Fibroblast of villous mesenchyme (primary cell): ENCODE results near the gene KCNIP4. TPM values are rescaled to one million over a fixed set of nuclear protein-coding genes. Genes with fewer than 3 reads are reported as not detected.

Source experiments
- DNase-seq: peaks from one replicate; pipeline ENCODE4 v3.0.0-alpha.2; 2010; ENCODE audit warnings: low read depth
- H3K4me3 ChIP-seq: 2 replicates; pipeline ENCODE4 v1.5.1; 2011; ENCODE audit warnings: low read depth, mild to moderate bottlenecking, low read length
- total RNA-seq: library from RNA; depleted of rRNA; stranded (reverse); fragments of >200 nt; gene quantifications from 2 replicates; pipeline ENCODE4 v1.2.3, GENCODE V29; 2012
- TF ChIP-seq, protein P1 (sequence below): IDR thresholded peaks from 2 replicates; pipeline ENCODE4 v1.5.1; 2012; ENCODE audit warnings: low read depth, mild to moderate bottlenecking, low read length; ENCODE audit not compliant: insufficient read depth

The KCNIP4 gene
- total RNA-seq, 1 donor, result under 0.01 TPM

DNA sequence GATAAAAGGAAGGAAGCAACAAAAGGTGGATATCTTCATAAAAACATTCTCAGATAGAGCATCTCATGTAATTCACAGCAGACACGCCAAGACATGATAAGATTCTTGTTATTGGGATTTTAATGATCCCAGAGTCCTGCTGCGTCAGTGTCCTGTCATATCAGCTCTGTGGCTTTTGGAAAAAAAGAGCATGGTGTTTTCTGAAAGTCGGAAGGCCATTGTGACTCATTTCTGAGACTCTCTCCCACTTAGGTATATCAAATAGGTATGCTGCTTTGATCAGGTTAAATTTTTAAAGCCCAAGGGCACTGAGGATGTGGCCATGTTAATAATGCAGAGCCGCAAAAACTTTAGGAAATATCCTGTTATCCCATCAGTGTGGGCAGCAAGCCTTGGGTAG lies 481.0 kb downstream of the KCNIP4 start:
- DNase-seq, result no peak
- TF ChIP-seq, protein P1, sequence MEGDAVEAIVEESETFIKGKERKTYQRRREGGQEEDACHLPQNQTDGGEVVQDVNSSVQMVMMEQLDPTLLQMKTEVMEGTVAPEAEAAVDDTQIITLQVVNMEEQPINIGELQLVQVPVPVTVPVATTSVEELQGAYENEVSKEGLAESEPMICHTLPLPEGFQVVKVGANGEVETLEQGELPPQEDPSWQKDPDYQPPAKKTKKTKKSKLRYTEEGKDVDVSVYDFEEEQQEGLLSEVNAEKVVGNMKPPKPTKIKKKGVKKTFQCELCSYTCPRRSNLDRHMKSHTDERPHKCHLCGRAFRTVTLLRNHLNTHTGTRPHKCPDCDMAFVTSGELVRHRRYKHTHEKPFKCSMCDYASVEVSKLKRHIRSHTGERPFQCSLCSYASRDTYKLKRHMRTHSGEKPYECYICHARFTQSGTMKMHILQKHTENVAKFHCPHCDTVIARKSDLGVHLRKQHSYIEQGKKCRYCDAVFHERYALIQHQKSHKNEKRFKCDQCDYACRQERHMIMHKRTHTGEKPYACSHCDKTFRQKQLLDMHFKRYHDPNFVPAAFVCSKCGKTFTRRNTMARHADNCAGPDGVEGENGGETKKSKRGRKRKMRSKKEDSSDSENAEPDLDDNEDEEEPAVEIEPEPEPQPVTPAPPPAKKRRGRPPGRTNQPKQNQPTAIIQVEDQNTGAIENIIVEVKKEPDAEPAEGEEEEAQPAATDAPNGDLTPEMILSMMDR, result no peak

DNA sequence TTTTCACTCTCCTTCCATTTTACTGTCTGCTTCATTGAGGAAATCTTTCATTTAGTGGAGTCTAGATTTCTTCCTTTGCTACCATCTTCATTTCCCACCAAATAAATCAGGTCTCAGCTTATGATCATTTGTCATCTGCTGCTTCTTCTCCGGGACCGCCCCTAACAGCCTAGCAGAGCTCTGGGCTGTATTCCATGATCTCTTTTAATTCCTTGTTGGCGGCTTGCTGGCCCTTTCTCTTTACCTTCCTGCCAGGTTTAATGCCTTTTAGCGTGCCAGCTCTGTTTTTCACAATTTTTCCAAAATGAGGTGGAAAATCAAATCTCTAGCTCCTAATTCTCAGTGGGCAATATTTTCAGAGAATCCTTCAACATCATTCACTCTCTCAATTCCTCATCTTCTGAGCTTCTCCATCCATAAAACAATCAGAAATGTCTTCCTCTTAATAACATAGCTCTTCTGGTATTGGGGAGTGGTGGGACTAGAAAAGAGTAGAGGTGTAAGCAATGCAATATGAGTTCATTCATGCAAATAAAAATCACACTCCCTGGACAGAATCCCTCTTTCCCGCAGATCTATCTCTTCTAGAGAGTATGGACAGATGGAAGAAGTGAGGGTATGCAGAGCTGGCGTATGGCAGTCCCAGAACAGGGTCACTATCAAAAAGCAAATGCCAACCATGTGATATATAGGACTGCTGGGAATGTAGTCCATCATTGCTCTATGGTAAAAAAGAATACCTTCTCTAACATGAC lies 491.3 kb downstream of the KCNIP4 start:
- no peak overlapping the region for H3K4me3 ChIP-seq
- TF ChIP-seq, protein P1, result no peak
- no peak for DNase-seq

More for the DNA sequence above, 481.0 kb downstream of the KCNIP4 start:
- H3K4me3 ChIP-seq, result no peak overlapping the region

DNA sequence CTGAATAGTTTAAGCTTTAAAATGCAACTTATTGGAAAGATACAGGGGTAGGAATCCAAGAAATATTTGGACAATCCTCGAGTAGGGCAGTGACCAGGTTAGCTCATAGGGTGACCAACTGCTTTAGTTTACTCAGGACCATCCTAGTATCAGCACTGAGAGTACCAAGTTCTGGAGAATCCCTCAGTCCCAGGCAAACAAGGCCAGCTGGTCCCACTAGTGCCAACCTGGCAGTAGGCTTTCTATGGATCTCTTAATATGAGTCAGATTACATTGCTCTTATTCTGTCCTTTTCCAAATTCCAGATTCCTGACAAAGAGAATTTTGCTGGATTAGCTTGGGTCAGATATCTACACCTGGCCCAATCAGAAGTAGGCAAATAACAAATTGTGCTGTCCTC lies 493.7 kb downstream of the KCNIP4 start:
- no peak for DNase-seq
- H3K4me3 ChIP-seq, result no peak overlapping the region
- TF ChIP-seq, protein P1, result no peak

DNA sequence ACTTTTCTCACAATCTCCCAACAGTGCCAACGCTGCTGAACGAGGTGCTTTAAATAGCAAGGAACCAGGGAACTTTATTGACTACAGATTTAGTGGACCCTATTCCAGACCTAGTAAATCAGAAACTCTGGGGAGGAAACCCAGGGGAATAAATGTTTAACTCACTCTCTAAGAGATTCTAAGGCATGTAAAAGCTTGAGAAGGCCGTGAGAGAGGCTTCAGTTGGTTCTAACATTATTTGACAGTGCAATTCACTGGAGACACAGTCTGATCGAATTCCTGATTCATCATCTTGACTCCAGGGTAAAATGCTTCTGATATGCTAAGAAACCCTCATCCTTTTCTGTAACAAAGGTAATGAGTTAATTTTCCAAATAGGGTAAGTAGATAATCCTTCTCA lies 494.4 kb downstream of the KCNIP4 start:
- TF ChIP-seq, protein P1, result no peak
- DNase-seq, result no peak
- no peak overlapping the region for H3K4me3 ChIP-seq

DNA sequence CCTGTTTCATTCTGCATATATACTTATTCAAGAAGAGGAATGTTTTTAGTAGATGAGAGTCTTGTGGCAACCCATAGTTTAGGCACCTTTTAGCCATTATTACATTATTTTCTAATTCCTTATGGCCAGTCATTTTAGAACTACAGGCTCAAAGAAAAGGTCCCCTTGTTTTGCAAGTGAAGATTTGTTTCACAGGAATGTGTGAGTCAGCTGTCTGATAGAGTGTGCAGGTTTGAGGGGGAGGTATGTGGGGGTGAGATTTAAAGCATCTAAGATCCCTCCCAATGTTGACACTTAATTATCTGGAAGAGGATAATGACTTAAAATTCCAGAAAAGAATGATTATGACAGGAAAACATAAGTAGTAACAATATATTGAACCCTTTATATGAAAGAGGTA lies 495.6 kb downstream of the KCNIP4 start:
- DNase-seq, result no peak

DNA sequence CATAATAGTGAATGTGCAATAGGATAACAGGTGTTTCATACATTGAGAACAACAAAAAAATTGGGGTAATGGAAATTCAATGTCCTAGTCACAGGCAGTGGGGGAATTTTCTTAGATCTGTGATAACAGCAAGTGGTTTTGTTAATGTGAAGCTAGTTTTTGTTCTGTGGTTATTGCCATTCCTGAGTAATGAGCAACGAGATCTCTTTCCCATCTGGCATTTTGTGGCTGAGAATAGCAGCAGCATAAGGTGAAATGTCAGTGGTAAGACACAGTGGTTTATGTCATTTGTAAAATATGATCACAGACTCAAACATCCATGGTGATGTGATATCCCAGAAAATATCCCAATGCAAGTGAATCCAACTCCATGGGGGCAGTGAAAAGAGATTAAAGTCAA lies 497.5 kb downstream of the KCNIP4 start:
- no peak overlapping the region for H3K4me3 ChIP-seq
- TF ChIP-seq, protein P1, result no peak
- peak; percentile 79 for DNase-seq

More for the DNA sequence above, 495.6 kb downstream of the KCNIP4 start:
- no peak overlapping the region for H3K4me3 ChIP-seq
- TF ChIP-seq, protein P1, result no peak

DNA sequence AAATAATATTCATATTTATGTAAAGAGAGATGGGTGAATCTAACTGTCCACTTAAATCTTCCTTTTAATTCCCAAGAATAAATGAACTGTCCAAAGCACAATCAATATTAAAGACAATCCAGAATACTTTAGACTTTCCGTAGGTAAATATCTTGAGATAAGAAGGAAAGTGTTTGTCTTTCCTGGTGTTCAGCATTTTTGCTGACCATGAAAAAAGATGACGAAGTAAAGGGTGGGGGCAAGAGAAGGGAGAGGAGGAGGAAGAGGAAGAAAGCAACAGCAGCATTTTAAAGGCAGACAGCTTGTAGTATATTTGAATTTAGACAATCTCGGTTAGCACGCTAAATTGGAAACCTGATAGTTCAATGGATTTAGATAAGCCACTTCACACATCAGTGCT lies 498.2 kb downstream of the KCNIP4 start:
- H3K4me3 ChIP-seq, result no peak overlapping the region
- TF ChIP-seq, protein P1, result no peak
- DNase-seq, result no peak
